Esophagus muscularis mucosa (tissue), 4 donors: Measurements from ENCODE around the gene OGFOD3. TPM values are rescaled to one million over a fixed set of nuclear protein-coding genes. Genes with fewer than 3 reads are reported as not detected.
"Not testable (repeated sequence)": the region's sequence is repeated elsewhere in the genome, so short reads cannot be mapped to it uniquely, and the experiment has no call there.

Experiments used
- DNase-seq: peaks from one replicate; pipeline ENCODE4 v3.0.0-alpha.2; 2017; ENCODE audit errors: extremely low spot score
- H3K27ac ChIP-seq, 4 donors: fragments of 200-600 bp; sonication (generic); replicated peaks in 1 of 4; 1 replicate in 3 of 4; 2 replicates in 1 of 4; pipeline ENCODE4 v1.5.1; 2016 to 2019; ENCODE audit warnings: mild to moderate bottlenecking in 1 of 4
- H3K27me3 ChIP-seq, 4 donors: fragments of 200-600 bp; sonication (generic); one replicate each; pipeline versions ENCODE4 v1.5.1 to v1.6.0; 2016 to 2019
- H3K36me3 ChIP-seq, 4 donors: fragments of 200-600 bp; sonication (generic); one replicate each; pipeline ENCODE4 v1.5.1; 2016 to 2019
- H3K4me1 ChIP-seq, 4 donors: fragments of 200-600 bp; sonication (generic); one replicate each; pipeline ENCODE4 v1.5.1; 2016 to 2019
- H3K4me3 ChIP-seq, 4 donors: fragments of 200-600 bp; sonication (generic); 1 replicate in 2 of 4; 2 replicates in 2 of 4; pipeline ENCODE4 v1.5.1; 2016 to 2019; ENCODE audit warnings: mild to moderate bottlenecking in 4 of 4, moderate library complexity in 1 of 4
- H3K9me3 ChIP-seq, 4 donors: fragments of 200-600 bp; sonication (generic); 1 replicate in 3 of 4; 2 replicates in 1 of 4; pipeline ENCODE4 v1.5.1; 2016 to 2019
- CTCF ChIP-seq, 3 experiments: fragments of 200-600 bp in 2 of 3; fragments of 450-650 bp in 1 of 3; sonication (generic) in 2 of 3; IDR thresholded peaks; one replicate each; pipeline ENCODE4 v1.5.1; 2017 to 2019; ENCODE audit warnings: antibody characterized with exemption in 3 of 3, mild to moderate bottlenecking in 2 of 3, moderate library complexity in 1 of 3
- EP300 ChIP-seq: sonication (generic); formaldehyde crosslinking; IDR thresholded peaks from one replicate; pipeline ENCODE4 v1.6.1; 2017; ENCODE audit warnings: antibody characterized with exemption
- POLR2A ChIP-seq: fragments of 450-650 bp; IDR thresholded peaks from one replicate; pipeline ENCODE4 v1.6.1; 2017; ENCODE audit warnings: antibody characterized with exemption, moderate library complexity, mild to moderate bottlenecking, low read depth
- POLR2AphosphoS5 ChIP-seq, 2 donors: sonication (generic); formaldehyde crosslinking; IDR thresholded peaks; one replicate each; pipeline ENCODE4 v1.6.1; 2017; ENCODE audit warnings: antibody characterized with exemption in 2 of 2
- WGBS: methylation state at CpG from one replicate; pipeline ENCODE4 v1.1.5; 2018; 5-methylcytosine and 5-hydroxymethylcytosine counted together
- intact Hi-C: fragments of 100-400 bp; cut with DNase I; formaldehyde crosslinking; loops from one replicate; pipeline ENCODE4 v1.15.1; 2023
- total RNA-seq, 4 donors: library from RNA; depleted of rRNA; stranded (reverse); fragments of >200 nt; gene quantifications; one replicate each; pipeline versions ENCODE4 v1.1.0 to v1.2.1, GENCODE V29; 2016

OGFOD3 gene
- total RNA-seq, 4 donors from 2014 or later, result 21.6 to 35.3 (median 28.5) TPM

DNA sequence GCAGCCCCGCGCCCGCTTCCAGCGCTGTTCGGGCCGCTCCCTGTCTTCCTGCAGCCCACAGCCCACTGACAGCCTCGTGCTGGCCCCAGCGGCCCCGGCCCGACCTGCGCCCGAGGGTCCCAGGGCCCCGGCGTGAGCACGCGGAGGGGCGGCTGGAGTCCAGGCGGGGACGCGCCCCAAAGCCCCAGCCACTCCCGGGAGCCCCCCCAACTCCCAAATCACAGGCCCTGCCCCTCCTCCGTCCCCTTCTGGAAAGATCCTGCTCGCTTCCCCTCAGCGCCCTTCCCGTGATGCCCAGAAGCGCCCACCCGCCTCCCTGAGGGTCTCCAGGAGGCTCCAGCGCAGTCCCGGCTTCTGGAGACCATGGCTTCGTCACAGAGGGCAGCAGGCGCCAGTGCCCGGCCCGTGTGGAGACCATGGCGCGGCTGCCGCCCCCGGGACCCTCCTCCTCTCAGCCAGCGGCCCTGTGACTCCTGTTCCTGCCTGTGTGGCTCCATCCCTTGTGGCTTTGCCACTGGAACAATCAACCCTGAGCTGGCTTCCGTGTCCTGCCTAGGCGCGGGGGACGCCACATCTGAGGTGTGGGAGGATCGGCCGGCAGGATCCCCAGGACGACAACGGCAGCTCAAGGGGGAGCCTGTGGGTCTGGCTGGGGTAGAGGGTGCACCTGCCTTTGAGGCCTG, 42.9 kb downstream of the OGFOD3 start:
- no peak for DNase-seq
- no peak overlapping the region for H3K27ac ChIP-seq
- peaks cover 0 to 92% (median 50%) of the 10 kb centered on the region in 4 donors for H3K27me3 ChIP-seq
- intact Hi-C loops, result no loop called here
- no peak for TF ChIP-seq POLR2A
- TF ChIP-seq EP300, result no peak
- no peak for TF ChIP-seq CTCF (IDR thresholded peaks at IDR 0.05)
- TF ChIP-seq POLR2AphosphoS5 (IDR thresholded peaks at IDR 0.05), result no peak
- H3K9me3 ChIP-seq, result no peaks in the 10 kb centered on the region
- H3K36me3 ChIP-seq, result no peaks in the 10 kb centered on the region
- H3K4me3 ChIP-seq, result no peak overlapping the region
- H3K4me1 ChIP-seq, result peaks cover 8 to 35% (median 18%) of the 10 kb centered on the region in 4 donors
- 47% methylated on average over 3 of the region's 46 CpGs for WGBS

- H3K27me3 ChIP-seq, result peaks cover 0 to 92% (median 57%) of the 10 kb centered on the region in 4 donors
- no peak for DNase-seq
- intact Hi-C loops, result no loop called here
- H3K4me3 ChIP-seq, result no peak overlapping the region
- 59% methylated on average over 24 of the region's 79 CpGs for WGBS
- peaks cover 11 to 40% (median 23%) of the 10 kb centered on the region in 4 donors for H3K4me1 ChIP-seq
- H3K27ac ChIP-seq, result no peak overlapping the region
- H3K9me3 ChIP-seq, result no peaks in the 10 kb centered on the region
- no peak for TF ChIP-seq EP300
- no peak for TF ChIP-seq CTCF (IDR thresholded peaks at IDR 0.05)
- no peak for TF ChIP-seq POLR2AphosphoS5 (IDR thresholded peaks at IDR 0.05)
- TF ChIP-seq POLR2A, result no peak
- no peaks in the 10 kb centered on the region for H3K36me3 ChIP-seq
Measured at GRCh38 chr17:82374626-82375331, 43.6 kb downstream of the OGFOD3 start.

GRCh38 chr17:82373731-82374625, 44.4 kb downstream of the OGFOD3 start:
- Histone ChIP-seq H3K27me3 (peaks cover 0 to 91% (median 60%) of the 10 kb centered on the region in 4 donors), H3K9me3 (no peaks in the 10 kb centered on the region), H3K4me3 (no peak overlapping the region), H3K4me1 (peaks cover 11 to 36% (median 23%) of the 10 kb centered on the region in 4 donors), H3K36me3 (no peaks in the 10 kb centered on the region), H3K27ac (no peak overlapping the region)
- DNase-seq, result no peak
- 93% methylated on average over 14 of the region's 37 CpGs for WGBS
- intact Hi-C loops, result no loop called here
- TF ChIP-seq POLR2AphosphoS5 (IDR thresholded peaks at IDR 0.05) (no peak), CTCF (IDR thresholded peaks at IDR 0.05) (no peak), EP300 (no peak), POLR2A (no peak)

DNA sequence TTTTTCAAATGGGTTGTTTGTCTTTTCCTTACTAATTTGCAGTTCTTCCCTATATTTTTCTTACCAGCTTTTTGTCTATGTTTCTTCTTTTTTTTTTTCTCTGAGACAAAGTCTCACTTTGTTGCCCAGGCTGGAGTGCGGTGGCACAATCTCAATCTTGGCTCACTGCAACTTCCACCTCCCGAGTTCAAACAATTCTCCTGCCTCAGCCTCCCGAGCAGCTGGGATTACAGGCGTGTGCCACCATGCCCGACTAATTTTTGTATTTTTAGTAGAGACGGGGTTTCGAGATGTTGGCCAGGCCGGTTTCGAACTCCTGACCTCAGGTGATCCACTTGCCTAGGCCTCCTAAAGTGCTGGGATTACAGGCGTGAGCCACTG, 45.3 kb downstream of the OGFOD3 start:
- intact Hi-C loops, H3K36me3 ChIP-seq, H3K9me3 ChIP-seq, H3K27ac ChIP-seq, DNase-seq, H3K4me3 ChIP-seq: not testable (repeated sequence)
- Histone ChIP-seq H3K4me1 (peaks cover 11 to 36% (median 23%) of the 10 kb centered on the region in 4 donors), H3K27me3 (peaks cover 0 to 91% (median 54%) of the 10 kb centered on the region in 4 donors)
- WGBS, result 92% methylated on average over 10 of the region's 10 CpGs
